SK-N-SH treated with all-trans-retinoic acid at 6 μM for 48 hours (cell line): Measurements from ENCODE around the gene ELOA2.
"Not testable (repeated sequence)": the region's sequence is repeated elsewhere in the genome, so short reads cannot be mapped to it uniquely, and the experiment has no call there.

Experiments
- CREB5 ChIP-seq: fragments of 250-450 bp; sonication (Bioruptor Pico); IDR thresholded peaks from 2 replicates; pipeline ENCODE4 v1.5.1; 2020; ENCODE audit warnings: low read depth, mild to moderate bottlenecking, moderate library complexity
- CSDC2 ChIP-seq: fragments of 250-450 bp; sonication (Bioruptor Pico); IDR thresholded peaks from 2 replicates; pipeline ENCODE4 v1.5.0; 2020; ENCODE audit warnings: mild to moderate bottlenecking, moderate library complexity
- OSR1 ChIP-seq: fragments of 250-450 bp; sonication (Bioruptor Pico); IDR thresholded peaks from 2 replicates; pipeline ENCODE4 v1.8.0; 2022; ENCODE audit warnings: moderate library complexity, mild to moderate bottlenecking, inconsistent platforms
- POU6F1 ChIP-seq: fragments of 250-450 bp; sonication (Bioruptor Pico); IDR thresholded peaks from 2 replicates; pipeline ENCODE4 v1.8.0; 2021; ENCODE audit warnings: low read depth, mild to moderate bottlenecking, moderate library complexity, borderline replicate concordance
- ZFP3 ChIP-seq: fragments of 250-450 bp; sonication (Bioruptor Pico); IDR thresholded peaks from 2 replicates; pipeline ENCODE4 v1.5.0; 2020; ENCODE audit warnings: mild to moderate bottlenecking, moderate library complexity
- ZFP30 ChIP-seq: fragments of 450-650 bp; formaldehyde crosslinking; IDR thresholded peaks from 2 replicates; pipeline ENCODE4 v1.5.0; 2022; ENCODE audit warnings: mild to moderate bottlenecking, moderate library complexity
- ZNF70 ChIP-seq: fragments of 450-650 bp; formaldehyde crosslinking; IDR thresholded peaks from 2 replicates; pipeline ENCODE4 v1.5.0; 2020; ENCODE audit warnings: mild to moderate bottlenecking, moderate library complexity

- TF ChIP-seq CREB5; ZFP3; ZFP30 (CRISPR knock-in tag); CSDC2 (CRISPR knock-in tag); ZNF70 (CRISPR knock-in tag); POU6F1 (CRISPR knock-in tag); OSR1 (CRISPR knock-in tag): not testable (repeated sequence)
Observed at GRCh38 chr18:47028738-47029137, 6.7 kb downstream of the ELOA2 start.
